Stimulated activated CD8-positive, alpha-beta memory T cell treated with anti-CD3 and anti-CD28 coated beads, Interleukin-2, amount 100 ng/mL, for 48 hours (primary cell): Measurements from ENCODE around the gene ZNF236.
"Not testable (repeated sequence)": the region's sequence is repeated elsewhere in the genome, so short reads cannot be mapped to it uniquely, and the experiment has no call there.

Source experiments
- DNase-seq, 2 donors: peaks; one replicate each; pipeline ENCODE4 v3.0.0-alpha.2; 2020; ENCODE audit warnings: low read depth in 2 of 2

ZNF236 gene

DNA sequence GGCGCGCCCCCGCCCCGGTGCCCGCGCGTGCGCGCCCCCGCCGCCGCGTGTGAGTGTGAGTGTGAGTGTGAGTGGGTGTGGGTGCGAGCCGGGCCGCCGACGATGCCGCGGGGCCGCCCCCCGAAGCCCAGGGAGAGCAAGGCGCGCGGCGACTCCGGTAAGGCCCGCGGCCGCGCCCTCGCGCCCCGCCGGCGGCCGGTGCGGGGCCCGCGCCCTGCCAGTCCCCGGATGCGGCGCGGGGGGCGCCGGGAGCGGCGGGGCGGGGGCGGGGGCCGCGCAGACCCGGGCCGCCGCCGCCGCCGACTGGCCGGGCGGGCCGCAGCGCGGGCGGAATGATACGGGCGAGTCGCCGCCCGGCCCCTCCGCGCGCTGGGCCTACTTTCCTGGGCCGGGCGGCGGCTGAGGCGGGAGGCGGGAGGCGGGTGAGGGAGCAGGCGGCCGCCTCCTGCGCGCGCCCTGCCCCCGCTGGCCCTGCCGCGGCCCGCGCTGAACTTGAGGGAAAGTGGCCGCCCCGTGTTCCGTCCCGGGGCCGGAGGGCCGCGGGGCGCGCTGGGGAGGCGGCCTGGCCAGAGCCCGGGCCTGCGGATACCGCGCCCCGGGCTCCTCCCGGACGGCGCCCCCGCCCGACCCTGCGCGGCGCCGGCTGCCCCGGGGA, at the start of gene ZNF236:
TSS of gene ZNF236 (plus strand) at position 52 of the 655 bp plus-strand sequence. CDS start at position 103, 51 bp downstream.
- peak; percentile 57 to 60 for DNase-seq

- DNase-seq = no peak
Observed at GRCh38 chr18:76772665-76773064, 49.7 kb upstream of the ZNF236 start.

DNA sequence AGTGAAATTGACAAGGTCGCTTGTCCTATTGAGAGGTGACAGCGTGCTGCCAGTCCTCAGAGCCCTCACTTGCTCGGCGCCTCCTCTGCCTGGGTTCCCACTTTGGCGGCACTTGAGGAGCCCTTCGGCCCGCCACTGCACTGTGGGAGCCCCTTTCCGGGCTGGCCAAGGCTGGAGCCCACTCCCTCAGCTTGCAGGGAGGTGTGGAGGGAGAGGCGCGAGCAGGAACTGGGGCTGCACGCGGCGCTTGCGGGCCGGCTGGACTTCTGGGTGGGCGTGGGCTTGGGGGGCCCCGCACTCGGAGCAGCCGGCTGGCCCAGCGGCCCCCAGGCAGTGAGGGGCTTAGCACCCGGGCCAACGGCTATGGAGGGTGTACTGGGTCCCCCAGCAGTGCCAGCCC, 45.3 kb upstream of the ZNF236 start:
- not testable (repeated sequence) for DNase-seq

DNA sequence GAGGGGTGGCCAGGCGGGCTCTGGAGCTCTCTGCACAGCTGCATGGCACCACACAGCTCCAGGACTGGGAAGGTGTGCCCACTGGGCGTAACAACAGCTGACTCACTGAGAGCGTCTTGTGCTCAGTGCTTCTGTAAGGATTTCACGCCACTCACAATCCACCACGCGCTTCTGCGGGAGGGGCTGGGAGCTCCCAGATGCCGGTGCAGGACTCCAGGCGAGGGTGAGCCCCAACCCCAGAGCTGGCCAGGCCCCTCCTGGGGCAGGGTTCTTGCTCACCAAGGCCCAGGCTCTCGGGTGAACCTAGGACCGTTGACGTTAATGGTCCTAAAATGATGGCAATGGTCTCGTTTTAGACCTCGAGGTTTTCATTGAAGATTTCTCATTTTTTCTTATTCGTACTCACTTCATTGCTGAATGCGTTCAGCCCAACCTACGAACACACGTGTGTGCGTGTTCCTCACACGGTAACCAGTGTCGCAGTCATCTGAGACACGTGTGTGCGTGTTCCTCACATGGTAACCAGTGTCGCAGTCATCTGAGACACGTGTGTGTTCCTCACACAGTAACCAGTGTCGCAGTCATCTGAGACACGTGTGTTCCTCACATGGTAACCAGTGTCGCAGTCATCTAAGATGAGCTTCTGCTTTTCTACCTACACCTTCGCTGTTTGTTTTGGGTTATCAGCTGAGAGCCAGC, 38.4 kb upstream of the ZNF236 start:
- DNase-seq = no peak

GRCh38 chr18:76785872-76786271, 36.5 kb upstream of the ZNF236 start:
- DNase-seq = no peak

DNA sequence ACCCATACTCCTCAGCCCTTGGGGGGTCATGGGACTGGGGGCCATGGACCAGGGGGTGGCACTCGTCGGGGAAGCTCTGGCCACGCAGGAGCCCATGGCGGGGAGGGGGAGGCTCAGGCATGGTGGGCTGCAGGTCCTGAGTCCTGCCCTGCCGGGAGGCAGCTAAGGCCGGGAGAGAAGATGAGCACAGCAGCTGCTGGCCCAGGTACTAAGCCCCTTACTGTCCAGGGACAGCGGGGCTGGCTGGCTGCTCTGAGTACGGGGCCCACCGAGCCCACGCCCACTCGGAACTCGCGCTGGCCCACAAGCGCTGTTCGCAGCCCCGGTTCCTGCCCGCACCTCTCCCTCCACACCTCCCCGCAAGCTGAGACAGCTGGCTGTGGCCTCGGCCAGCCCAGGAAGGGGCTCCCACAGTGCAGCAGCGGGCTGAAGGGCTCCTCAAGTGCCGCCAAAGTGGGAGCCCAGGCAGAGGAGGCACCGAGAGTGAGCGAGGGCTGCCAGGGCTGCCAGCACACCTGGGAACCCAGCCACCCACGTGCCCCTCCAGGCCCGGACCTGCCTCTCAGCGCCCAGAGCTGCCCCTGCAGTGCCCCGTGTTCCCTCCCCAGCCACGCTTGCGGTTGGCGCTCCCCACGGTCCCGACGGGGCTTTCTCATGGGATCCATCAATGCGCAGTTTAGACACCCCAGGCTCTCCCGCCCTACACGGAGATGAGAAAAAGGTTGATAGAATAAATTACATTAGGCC, 33.6 kb upstream of the ZNF236 start:
- no peak for DNase-seq

GRCh38 chr18:76791106-76791505, 31.3 kb upstream of the ZNF236 start:
- no peak for DNase-seq

DNA sequence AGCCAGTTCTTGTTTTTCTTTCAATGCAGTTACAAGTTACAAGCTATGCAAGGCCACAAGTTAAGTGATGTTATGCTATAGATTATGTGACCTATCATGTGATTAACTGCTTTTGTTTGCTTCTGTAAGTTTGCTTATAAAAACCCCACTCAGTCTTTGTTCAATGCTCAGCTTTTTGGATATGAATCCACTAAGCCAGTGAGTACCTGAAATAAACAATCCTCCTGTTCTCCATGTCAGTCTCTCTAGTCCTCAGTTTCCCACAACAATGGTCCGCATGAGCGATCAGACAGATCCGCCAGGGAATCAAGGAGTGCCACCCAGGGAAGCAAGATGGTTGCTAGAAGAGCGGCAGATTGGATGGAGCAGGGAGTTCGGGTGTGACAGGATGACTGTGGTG, 30.7 kb upstream of the ZNF236 start:
- DNase-seq = no peak

DNA sequence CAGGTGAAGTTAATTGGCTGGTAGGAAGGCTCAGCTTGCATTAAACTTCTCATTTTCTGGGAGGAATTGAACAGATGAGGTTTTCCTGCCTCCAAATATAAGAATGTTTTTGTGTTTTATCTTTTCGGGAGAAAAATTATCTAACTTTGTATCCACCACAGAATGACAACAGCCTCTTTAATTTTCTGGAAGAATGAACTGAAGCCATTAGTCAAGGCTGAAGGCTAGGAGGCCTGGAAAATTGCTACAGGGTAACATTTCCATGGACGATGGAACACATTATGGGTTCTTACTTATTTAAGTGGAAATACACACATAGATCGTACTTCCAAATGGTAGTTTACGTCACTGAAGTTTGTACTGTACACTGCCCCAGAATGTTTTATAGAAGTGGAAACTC, 28.0 kb upstream of the ZNF236 start:
- no peak for DNase-seq

- DNase-seq = peak; percentile 25 to 43
Observed at GRCh38 chr18:76801567-76802505, 20.5 kb upstream of the ZNF236 start.

DNA sequence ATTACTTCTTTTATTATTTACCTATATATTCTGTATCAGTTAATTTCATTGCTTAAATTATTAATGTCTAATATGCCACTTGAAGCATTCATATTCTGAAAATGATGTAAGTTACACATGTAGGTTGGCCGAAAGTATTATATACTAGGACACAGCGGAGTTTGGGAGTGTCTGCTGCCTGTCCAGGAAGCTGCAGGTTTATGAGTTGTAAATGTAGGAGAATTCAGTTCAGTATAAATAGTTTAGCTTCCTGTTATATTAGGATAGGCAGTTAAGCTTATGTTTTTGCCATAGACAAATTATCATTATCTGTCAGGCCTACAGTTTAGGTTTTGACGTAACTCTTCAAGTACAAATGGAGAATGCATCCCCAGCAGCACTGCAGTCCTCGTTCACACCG, 18.9 kb upstream of the ZNF236 start:
- no peak for DNase-seq

GRCh38 chr18:76803814-76804213, 18.5 kb upstream of the ZNF236 start:
- DNase-seq = peak; percentile 44 to 63

- no peak for DNase-seq
Observed at GRCh38 chr18:76805221-76805620, 17.1 kb upstream of the ZNF236 start.

- no peak for DNase-seq
Observed at GRCh38 chr18:76806301-76806700, 16.1 kb upstream of the ZNF236 start.

- DNase-seq = no peak
Observed at GRCh38 chr18:76808561-76808960, 13.8 kb upstream of the ZNF236 start.

DNA sequence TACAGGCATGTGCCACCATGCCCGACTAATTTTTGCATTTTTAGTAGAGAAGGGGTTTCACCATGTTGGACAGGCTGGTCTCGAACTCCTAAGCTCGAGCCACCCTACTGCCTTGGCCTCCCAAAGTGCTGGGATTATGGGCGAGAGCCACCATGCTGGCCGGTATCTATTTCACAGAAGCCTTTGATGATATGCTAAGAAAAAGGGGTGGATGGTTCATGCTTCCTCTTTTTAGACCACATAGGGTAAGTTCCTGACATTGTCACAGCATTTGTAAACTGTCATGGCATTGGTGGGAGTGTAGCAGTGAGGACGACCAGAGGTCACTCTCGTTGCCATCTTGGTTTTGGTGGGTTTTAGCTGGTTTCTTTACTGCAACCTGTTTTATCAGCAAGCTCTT, 10.8 kb upstream of the ZNF236 start:
- not testable (repeated sequence) for DNase-seq

DNA sequence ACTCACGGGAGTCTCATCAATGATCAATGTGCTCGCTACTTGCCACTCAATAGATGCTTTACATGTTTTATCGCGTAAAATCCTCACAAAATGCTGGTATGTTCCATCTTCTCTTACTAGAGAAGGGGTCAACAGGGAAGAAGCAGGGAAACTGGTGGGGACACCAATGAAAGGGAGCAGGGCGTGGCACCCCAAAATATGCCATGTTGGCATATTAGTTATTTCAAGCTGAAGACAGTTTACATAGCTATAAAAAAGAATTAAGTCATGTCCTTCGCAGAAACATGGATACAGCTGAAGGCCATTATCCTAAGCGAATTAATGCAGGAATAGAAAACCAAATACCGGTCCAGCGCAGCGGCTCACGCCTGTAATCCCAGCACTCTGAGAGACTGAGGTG, 8.1 kb upstream of the ZNF236 start:
- DNase-seq = no peak

GRCh38 chr18:76816127-76816526, 6.2 kb upstream of the ZNF236 start:
- no peak for DNase-seq

DNA sequence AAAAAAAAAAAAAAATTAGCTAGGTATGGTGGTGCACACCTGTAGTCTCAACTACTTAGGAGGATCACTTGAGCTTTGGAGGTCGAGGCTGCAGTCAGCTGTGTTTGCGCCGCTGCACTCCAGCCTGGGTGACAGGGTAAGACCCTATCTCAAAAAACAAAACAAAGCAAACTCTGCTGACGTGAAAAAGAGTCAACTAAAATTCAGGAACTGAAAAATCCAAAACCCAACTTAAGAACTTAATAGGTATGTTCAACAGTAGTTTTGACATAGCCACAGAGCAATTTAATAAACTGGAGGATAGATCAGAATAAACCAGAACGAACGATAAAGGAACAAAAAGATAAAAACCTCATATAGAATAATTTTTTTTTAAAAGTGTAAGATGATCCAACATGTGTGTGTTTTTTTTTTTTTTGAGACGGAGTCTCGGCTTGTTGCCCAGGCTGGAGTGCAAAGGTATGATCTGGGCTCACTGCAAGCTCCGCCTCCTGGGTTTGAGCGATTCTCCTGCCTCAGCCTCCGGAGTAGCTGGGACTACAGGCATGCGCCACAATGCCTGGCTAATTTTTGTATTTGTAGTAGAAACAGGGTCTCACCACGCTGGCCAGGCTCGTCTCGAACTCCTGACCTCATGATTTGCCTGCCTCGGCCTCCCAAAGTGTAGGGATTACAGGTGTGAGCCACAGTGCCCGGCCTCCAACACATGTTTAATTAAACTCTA, 4.3 kb upstream of the ZNF236 start:
- DNase-seq = no peak

- DNase-seq = no peak
Observed at GRCh38 chr18:76819411-76820136, 2.8 kb upstream of the ZNF236 start.
